Prostate gland (tissue), 2 donors: ENCODE measurements around the gene ATP5F1E. TPM values are rescaled to one million over a fixed set of nuclear protein-coding genes. Genes with fewer than 3 reads are reported as not detected.

Source experiments
- DNase-seq: peaks from one replicate; pipeline ENCODE4 v3.0.0-alpha.2; 2019; ENCODE audit warnings: low spot score
- H3K27ac ChIP-seq, 2 donors: fragments of 200-600 bp; sonication (generic); 2 replicates each; pipeline ENCODE4 v1.5.1; 2017 to 2019
- H3K27me3 ChIP-seq: fragments of 200-600 bp; sonication (generic); replicated peaks from 2 replicates; pipeline ENCODE4 v1.5.1; 2019; ENCODE audit not compliant: insufficient read depth
- H3K36me3 ChIP-seq, 2 donors: fragments of 200-600 bp; sonication (generic); 1 replicate in 1 of 2; 2 replicates in 1 of 2; pipeline versions ENCODE4 v1.5.1 to v1.8.1; 2017 to 2019
- H3K4me1 ChIP-seq: fragments of 200-600 bp; sonication (generic); replicated peaks from 2 replicates; pipeline ENCODE4 v1.5.1; 2019
- H3K4me3 ChIP-seq, 2 donors: fragments of 200-600 bp; sonication (generic); 2 replicates each; pipeline ENCODE4 v1.5.1; 2017 to 2019
- H3K9me3 ChIP-seq: fragments of 200-600 bp; sonication (generic); 2 replicates; pipeline ENCODE4 v1.5.1; 2017
- POLR2A ChIP-seq: fragments of 450-650 bp; IDR thresholded peaks from one replicate; pipeline ENCODE4 v1.6.1; 2016; ENCODE audit warnings: antibody characterized with exemption, mild to moderate bottlenecking
- POLR2AphosphoS5 ChIP-seq: sonication (generic); formaldehyde crosslinking; IDR thresholded peaks from one replicate; pipeline ENCODE4 v1.6.1; 2017; ENCODE audit warnings: antibody characterized with exemption
- WGBS: methylation state at CpG from one replicate; pipeline ENCODE4 v1.1.5; 2018; 5-methylcytosine and 5-hydroxymethylcytosine counted together
- intact Hi-C: fragments of 100-400 bp; cut with DNase I; formaldehyde crosslinking; loops from one replicate; pipeline ENCODE4 v1.14.2; 2022
- total RNA-seq, 2 donors: library from RNA; depleted of rRNA; stranded (reverse); fragments of >200 nt; gene quantifications; one replicate each; pipeline ENCODE4 v1.1.0, GENCODE V29; 2016
- TF ChIP-seq, protein P1 (sequence below), 4 experiments: fragments of 200-600 bp in 2 of 4; fragments of 450-650 bp in 2 of 4; sonication (generic) in 2 of 4; IDR thresholded peaks; 1 replicate in 3 of 4; 2 replicates in 1 of 4; pipeline ENCODE4 v1.5.1; 2016 to 2019; ENCODE audit warnings: antibody characterized with exemption in 4 of 4, mild to moderate bottlenecking in 2 of 4, moderate library complexity in 2 of 4

Gene ATP5F1E
- total RNA-seq, 2 donors from 2014 or later, result 23.5 to 24.4 TPM

DNA sequence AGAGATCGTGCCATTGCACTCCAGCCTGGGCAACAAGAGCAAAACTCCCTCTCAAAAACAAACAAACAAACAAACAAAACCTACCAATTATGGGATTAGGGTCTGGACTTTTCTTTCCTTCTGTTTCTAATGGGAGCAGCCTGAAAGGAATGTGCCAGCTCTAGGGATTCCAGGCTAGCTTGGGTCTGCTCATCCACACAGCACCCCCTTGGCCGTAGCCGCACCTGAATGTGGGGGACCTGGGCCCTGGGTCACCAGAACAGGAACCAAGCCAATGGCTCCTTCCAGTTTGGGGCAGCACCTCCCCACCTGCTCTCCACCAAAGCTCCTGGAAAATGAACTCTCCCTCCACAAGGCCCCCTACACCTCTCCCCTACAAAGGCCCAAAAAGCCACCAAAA is 31.8 kb downstream of the ATP5F1E start:
- Histone ChIP-seq H3K27me3 (no peaks in the 10 kb centered on the region), H3K36me3 (peaks cover 2 to 23% of the 10 kb centered on the region in 2 donors), H3K9me3 (no peaks in the 10 kb centered on the region), H3K27ac (no peak overlapping the region), H3K4me3 (no peak overlapping the region), H3K4me1 (peaks cover under 1% of the 10 kb centered on the region)
- 80% methylated on average over 3 of the region's 3 CpGs for WGBS
- DNase-seq, result no peak
- no peak for TF ChIP-seq POLR2AphosphoS5
- TF ChIP-seq, protein P1, sequence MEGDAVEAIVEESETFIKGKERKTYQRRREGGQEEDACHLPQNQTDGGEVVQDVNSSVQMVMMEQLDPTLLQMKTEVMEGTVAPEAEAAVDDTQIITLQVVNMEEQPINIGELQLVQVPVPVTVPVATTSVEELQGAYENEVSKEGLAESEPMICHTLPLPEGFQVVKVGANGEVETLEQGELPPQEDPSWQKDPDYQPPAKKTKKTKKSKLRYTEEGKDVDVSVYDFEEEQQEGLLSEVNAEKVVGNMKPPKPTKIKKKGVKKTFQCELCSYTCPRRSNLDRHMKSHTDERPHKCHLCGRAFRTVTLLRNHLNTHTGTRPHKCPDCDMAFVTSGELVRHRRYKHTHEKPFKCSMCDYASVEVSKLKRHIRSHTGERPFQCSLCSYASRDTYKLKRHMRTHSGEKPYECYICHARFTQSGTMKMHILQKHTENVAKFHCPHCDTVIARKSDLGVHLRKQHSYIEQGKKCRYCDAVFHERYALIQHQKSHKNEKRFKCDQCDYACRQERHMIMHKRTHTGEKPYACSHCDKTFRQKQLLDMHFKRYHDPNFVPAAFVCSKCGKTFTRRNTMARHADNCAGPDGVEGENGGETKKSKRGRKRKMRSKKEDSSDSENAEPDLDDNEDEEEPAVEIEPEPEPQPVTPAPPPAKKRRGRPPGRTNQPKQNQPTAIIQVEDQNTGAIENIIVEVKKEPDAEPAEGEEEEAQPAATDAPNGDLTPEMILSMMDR (IDR thresholded peaks at IDR 0.05), result no peak
- no peak for TF ChIP-seq POLR2A
- intact Hi-C loops, result no loop called here

DNA sequence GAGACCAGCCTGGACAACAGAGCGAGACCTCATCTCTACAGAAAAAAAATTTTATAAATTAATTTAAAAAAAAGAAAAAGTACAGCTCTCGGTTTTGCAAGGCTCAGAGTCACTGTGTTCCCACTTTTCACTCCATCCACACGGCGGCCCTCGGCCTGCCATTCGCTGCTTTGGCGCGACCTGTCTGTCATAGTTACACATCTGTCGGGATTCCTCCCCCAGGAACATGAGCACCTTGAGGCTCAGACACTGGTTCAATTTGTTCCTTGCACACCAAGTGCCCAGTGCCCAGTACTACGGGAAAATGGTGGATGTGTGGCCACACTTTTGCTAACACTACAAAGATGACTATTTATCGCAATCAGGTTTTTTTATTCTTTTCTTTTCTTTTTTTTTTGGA is 33.5 kb downstream of the ATP5F1E start:
- intact Hi-C loops, result no loop called here
- DNase-seq, result no peak
- TF ChIP-seq POLR2AphosphoS5, result no peak
- no peak for TF ChIP-seq POLR2A
- TF ChIP-seq, protein P1 (IDR thresholded peaks at IDR 0.05), result no peak
- Histone ChIP-seq H3K36me3 (peaks cover 2 to 23% of the 10 kb centered on the region in 2 donors), H3K4me3 (no peak overlapping the region), H3K27ac (no peak overlapping the region), H3K4me1 (no peaks in the 10 kb centered on the region), H3K9me3 (no peaks in the 10 kb centered on the region), H3K27me3 (no peaks in the 10 kb centered on the region)
- 92% methylated on average over 11 of the region's 11 CpGs for WGBS

DNA sequence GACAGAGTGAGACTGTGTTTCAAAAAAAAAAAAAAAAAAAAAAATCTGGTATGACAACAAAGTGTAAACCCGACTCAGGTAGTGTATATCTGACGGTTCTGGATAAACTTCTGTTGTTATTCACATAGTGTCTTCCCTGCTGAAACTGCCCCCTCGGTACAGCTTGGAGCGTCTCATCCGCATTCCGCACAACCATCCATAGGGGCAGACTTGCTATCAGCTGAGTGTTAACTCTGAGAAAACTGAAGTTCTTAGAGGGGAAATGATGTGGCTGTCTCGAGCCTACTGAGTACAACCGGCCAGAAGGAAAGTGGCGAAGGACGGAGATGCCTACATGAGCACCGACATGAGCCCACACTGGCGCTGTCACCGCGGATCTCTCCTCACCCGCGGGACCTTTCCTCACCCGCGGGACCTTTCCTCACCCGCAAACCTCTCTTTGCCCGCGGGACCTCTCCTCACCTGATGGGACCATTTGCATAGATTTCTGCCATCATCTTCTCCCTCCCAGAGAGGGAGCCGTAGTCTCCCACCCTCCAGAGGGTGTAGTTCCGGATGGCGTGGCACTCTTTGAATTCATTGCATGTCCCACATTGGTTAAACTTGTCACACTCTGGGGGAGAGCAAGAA is 34.9 kb downstream of the ATP5F1E start:
- Histone ChIP-seq H3K4me3 (no peak overlapping the region), H3K27me3 (no peaks in the 10 kb centered on the region), H3K9me3 (no peaks in the 10 kb centered on the region), H3K36me3 (peaks cover 2 to 23% of the 10 kb centered on the region in 2 donors), H3K27ac (no peak overlapping the region), H3K4me1 (no peaks in the 10 kb centered on the region)
- no peak for DNase-seq
- intact Hi-C loops, result no loop called here
- WGBS, result 90% methylated on average over 24 of the region's 24 CpGs
- TF ChIP-seq POLR2AphosphoS5 (no peak), POLR2A (no peak)
- TF ChIP-seq, protein P1 (IDR thresholded peaks at IDR 0.05), result no peak

DNA sequence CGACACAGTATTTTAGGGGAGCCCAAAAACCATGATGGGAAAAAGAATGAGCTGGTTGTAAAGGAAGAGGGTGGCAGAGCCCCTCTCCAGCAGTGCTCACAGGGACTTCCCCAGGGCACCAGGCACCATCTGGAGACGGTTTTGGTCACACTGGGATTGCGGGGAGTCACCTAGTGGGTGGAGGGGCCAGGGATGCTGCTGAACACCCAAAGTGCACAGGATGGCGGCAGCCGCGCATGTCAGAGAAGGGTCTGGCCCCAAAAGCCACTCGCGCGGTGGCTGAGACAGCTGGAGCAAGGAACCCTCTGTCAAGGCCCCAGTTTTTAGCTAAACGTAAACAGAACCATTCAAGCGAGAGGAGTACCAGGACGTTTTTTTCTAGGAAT is 35.9 kb downstream of the ATP5F1E start:
- H3K9me3 ChIP-seq, result no peaks in the 10 kb centered on the region
- 83% methylated on average over 12 of the region's 12 CpGs for WGBS
- H3K36me3 ChIP-seq, result peaks cover 2 to 16% of the 10 kb centered on the region in 2 donors
- intact Hi-C loops, result no loop called here
- TF ChIP-seq, protein P1 (IDR thresholded peaks at IDR 0.05), result no peak
- TF ChIP-seq POLR2A, result no peak
- no peak for TF ChIP-seq POLR2AphosphoS5
- no peak for DNase-seq
- H3K4me1 ChIP-seq, result no peaks in the 10 kb centered on the region
- no peaks in the 10 kb centered on the region for H3K27me3 ChIP-seq
- no peak overlapping the region for H3K4me3 ChIP-seq
- H3K27ac ChIP-seq, result no peak overlapping the region
